Testis (tissue), 3 donors: ENCODE measurements around the gene ABHD5. TPM values are rescaled to one million over a fixed set of nuclear protein-coding genes. Genes with fewer than 3 reads are reported as not detected.
A peak's percentile ranks its signal among the peaks of the same experiment; 100 is the strongest.

Experiments
- DNase-seq: peaks from one replicate; pipeline ENCODE4 v3.0.0-alpha.2; 2019
- H3K27ac ChIP-seq, 2 donors: fragments of 200-600 bp; sonication (generic); one replicate each; pipeline ENCODE4 v1.5.1; 2019
- H3K27me3 ChIP-seq: fragments of 200-600 bp; sonication (generic); one replicate; pipeline ENCODE4 v1.5.1; 2019
- H3K36me3 ChIP-seq: fragments of 200-600 bp; sonication (generic); one replicate; pipeline ENCODE4 v1.5.1; 2017; ENCODE audit warnings: low read depth; ENCODE audit errors: missing control alignments
- H3K4me1 ChIP-seq: fragments of 200-600 bp; sonication (generic); one replicate; pipeline ENCODE4 v1.5.1; 2019
- H3K4me3 ChIP-seq, 2 donors: fragments of 200-600 bp; sonication (generic); one replicate each; pipeline ENCODE4 v1.5.1; 2017 to 2019
- H3K9me3 ChIP-seq: fragments of 200-600 bp; sonication (generic); one replicate; pipeline ENCODE4 v1.5.1; 2017
- POLR2A ChIP-seq: fragments of 450-650 bp; IDR thresholded peaks from one replicate; pipeline ENCODE4 v1.6.1; 2017; ENCODE audit warnings: antibody characterized with exemption, mild to moderate bottlenecking, moderate library complexity
- WGBS, 2 donors: methylation state at CpG; one replicate each; pipeline ENCODE4 v1.1.5; 2018; 5-methylcytosine and 5-hydroxymethylcytosine counted together
- intact Hi-C: fragments of 100-400 bp; cut with DNase I; formaldehyde crosslinking; loops from one replicate; pipeline ENCODE4 v1.15.1; 2023; ENCODE audit warnings: low total_unique reads
- polyA plus RNA-seq: library from polyadenylated mRNA; stranded (reverse); fragments of 350-450 nt; fragmentation: Illumina TruSeq; extraction: RNeasy Lipid Tissue Mini Kit (QIAGEN cat#74804); gene quantifications from one replicate; pipeline ENCODE4 v1.2.3, GENCODE V29; 2014; ENCODE audit warnings: low read depth, low replicate concordance; ENCODE audit not compliant: insufficient read depth
- total RNA-seq, 2 donors: library from RNA; depleted of rRNA; stranded (reverse); fragments of >200 nt; gene quantifications; one replicate each; pipeline ENCODE4 v1.2.3, GENCODE V29; 2016
- TF ChIP-seq, protein P1 (sequence below), 3 experiments: fragments of 450-650 bp in 2 of 3; fragments of 200-600 bp in 1 of 3; sonication (generic) in 1 of 3; IDR thresholded peaks; one replicate each; pipeline ENCODE4 v1.5.1; 2016 to 2019; ENCODE audit warnings: antibody characterized with exemption in 3 of 3, mild to moderate bottlenecking in 2 of 3, moderate library complexity in 1 of 3

ABHD5 gene
- total and polyA plus RNA-seq, 3 donors from 2014 or later, result 22.8 to 36.3 (median 25.0) TPM

DNA sequence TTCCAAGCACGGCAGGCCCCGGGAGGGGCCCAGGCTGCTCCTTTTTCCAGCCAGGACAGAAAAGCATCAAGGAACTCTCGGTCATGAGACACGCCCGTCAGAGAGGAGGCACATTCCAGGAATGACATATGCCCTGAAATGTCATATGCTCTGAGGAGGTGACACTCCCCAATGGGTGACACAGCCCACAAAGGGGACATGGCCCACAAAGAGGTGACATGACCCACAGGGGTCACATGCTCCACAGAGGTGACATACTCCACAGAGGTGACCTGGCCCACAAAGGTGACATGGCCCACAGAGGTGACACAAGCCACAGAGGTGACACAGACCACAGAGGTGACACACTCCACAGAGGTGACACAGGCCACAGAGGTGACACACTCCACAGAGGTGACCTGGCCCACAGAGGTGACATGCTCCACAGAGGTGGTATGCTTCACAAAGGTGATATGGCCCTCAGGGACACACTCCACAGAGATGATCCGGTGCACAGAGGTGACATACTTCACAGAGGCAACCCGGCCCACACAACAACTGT lies 79.2 kb downstream of the ABHD5 start:
- no peak for TF ChIP-seq POLR2A
- TF ChIP-seq, protein P1, sequence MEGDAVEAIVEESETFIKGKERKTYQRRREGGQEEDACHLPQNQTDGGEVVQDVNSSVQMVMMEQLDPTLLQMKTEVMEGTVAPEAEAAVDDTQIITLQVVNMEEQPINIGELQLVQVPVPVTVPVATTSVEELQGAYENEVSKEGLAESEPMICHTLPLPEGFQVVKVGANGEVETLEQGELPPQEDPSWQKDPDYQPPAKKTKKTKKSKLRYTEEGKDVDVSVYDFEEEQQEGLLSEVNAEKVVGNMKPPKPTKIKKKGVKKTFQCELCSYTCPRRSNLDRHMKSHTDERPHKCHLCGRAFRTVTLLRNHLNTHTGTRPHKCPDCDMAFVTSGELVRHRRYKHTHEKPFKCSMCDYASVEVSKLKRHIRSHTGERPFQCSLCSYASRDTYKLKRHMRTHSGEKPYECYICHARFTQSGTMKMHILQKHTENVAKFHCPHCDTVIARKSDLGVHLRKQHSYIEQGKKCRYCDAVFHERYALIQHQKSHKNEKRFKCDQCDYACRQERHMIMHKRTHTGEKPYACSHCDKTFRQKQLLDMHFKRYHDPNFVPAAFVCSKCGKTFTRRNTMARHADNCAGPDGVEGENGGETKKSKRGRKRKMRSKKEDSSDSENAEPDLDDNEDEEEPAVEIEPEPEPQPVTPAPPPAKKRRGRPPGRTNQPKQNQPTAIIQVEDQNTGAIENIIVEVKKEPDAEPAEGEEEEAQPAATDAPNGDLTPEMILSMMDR (IDR thresholded peaks at IDR 0.05), result no peak
- no peaks in the 10 kb centered on the region for H3K9me3 ChIP-seq
- peak overlapping the region; percentile 18 to 46 for H3K4me3 ChIP-seq
- H3K36me3 ChIP-seq, result no peaks in the 10 kb centered on the region
- peaks cover 21% of the 10 kb centered on the region for H3K4me1 ChIP-seq
- no peak for DNase-seq
- intact Hi-C loops, result no loop called here
- peak overlapping the region; percentile 52 to 54 for H3K27ac ChIP-seq
- H3K27me3 ChIP-seq, result no peaks in the 10 kb centered on the region
- WGBS, 2 donors, result 23 to 24% methylated on average over 6 to 7 of the region's 7 CpGs

- H3K27ac ChIP-seq, result peak overlapping the region; percentile 52 to 54
- WGBS, 2 donors, result 50 to 68% methylated on average over 11 of the region's 11 CpGs
- DNase-seq, result peak; percentile 79
- no peaks in the 10 kb centered on the region for H3K36me3 ChIP-seq
- peaks cover 21% of the 10 kb centered on the region for H3K4me1 ChIP-seq
- TF ChIP-seq POLR2A, result no peak
- TF ChIP-seq, protein P1 (IDR thresholded peaks at IDR 0.05), result no peak
- intact Hi-C loops, result no loop called here
- no peaks in the 10 kb centered on the region for H3K9me3 ChIP-seq
- H3K27me3 ChIP-seq, result no peaks in the 10 kb centered on the region
- H3K4me3 ChIP-seq, result no peak overlapping the region
These were observed 79.8 kb downstream of the ABHD5 start for GRCh38 chr3:43770426-43771103.

- TF ChIP-seq, protein P1 (IDR thresholded peaks at IDR 0.05), result no peak
- no peak for TF ChIP-seq POLR2A
- H3K36me3 ChIP-seq, result no peaks in the 10 kb centered on the region
- H3K4me3 ChIP-seq, result no peak overlapping the region
- WGBS, 2 donors, result 77 to 83% methylated on average over 5 of the region's 5 CpGs
- no peaks in the 10 kb centered on the region for H3K9me3 ChIP-seq
- no peak overlapping the region for H3K27ac ChIP-seq
- intact Hi-C loops, result no loop called here
- H3K27me3 ChIP-seq, result no peaks in the 10 kb centered on the region
- peaks cover 21% of the 10 kb centered on the region for H3K4me1 ChIP-seq
- DNase-seq, result no peak
These were observed 80.9 kb downstream of the ABHD5 start for GRCh38 chr3:43771610-43772009.

- peak; percentile 57 for DNase-seq
- Histone ChIP-seq H3K36me3 (no peaks in the 10 kb centered on the region), H3K4me1 (peaks cover 21% of the 10 kb centered on the region), H3K27me3 (no peaks in the 10 kb centered on the region), H3K27ac (no peak overlapping the region), H3K4me3 (no peak overlapping the region), H3K9me3 (no peaks in the 10 kb centered on the region)
- WGBS, 2 donors, result 71 to 78% methylated on average over 9 to 10 of the region's 10 CpGs
- intact Hi-C loops, result no loop called here
- TF ChIP-seq POLR2A, result no peak
- TF ChIP-seq, protein P1 (IDR thresholded peaks at IDR 0.05), result no peak
These were observed 82.7 kb downstream of the ABHD5 start for GRCh38 chr3:43773273-43774094.
